C4-2B (cell line): ENCODE measurements around the gene SUN5.
"Not testable (repeated sequence)": the region's sequence is repeated elsewhere in the genome, so short reads cannot be mapped to it uniquely, and the experiment has no call there.

Experiments
- ZFX ChIP-seq: fragments of 450-650 bp; IDR thresholded peaks from 2 replicates; pipeline ENCODE4 v1.6.1; 2017
- TF ChIP-seq, protein P1 (sequence below): fragments of 450-650 bp; conservative IDR thresholded peaks from 2 replicates; pipeline ENCODE4 v1.5.1; 2017; ENCODE audit warnings: mild to moderate bottlenecking

GRCh38 chr20:33045129-33045721 lies 41.0 kb upstream of the SUN5 start:
- TF ChIP-seq, protein P1, sequence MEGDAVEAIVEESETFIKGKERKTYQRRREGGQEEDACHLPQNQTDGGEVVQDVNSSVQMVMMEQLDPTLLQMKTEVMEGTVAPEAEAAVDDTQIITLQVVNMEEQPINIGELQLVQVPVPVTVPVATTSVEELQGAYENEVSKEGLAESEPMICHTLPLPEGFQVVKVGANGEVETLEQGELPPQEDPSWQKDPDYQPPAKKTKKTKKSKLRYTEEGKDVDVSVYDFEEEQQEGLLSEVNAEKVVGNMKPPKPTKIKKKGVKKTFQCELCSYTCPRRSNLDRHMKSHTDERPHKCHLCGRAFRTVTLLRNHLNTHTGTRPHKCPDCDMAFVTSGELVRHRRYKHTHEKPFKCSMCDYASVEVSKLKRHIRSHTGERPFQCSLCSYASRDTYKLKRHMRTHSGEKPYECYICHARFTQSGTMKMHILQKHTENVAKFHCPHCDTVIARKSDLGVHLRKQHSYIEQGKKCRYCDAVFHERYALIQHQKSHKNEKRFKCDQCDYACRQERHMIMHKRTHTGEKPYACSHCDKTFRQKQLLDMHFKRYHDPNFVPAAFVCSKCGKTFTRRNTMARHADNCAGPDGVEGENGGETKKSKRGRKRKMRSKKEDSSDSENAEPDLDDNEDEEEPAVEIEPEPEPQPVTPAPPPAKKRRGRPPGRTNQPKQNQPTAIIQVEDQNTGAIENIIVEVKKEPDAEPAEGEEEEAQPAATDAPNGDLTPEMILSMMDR, result not testable (repeated sequence)
- not testable (repeated sequence) for TF ChIP-seq ZFX
